Thyroid gland (tissue), 4 donors: ENCODE data around the gene SEMA3D. TPM values are rescaled to one million over a fixed set of nuclear protein-coding genes. Genes with fewer than 3 reads are reported as not detected.

Source experiments
- DNase-seq, 2 donors: peaks; one replicate each; pipeline ENCODE4 v3.0.0-alpha.2; 2019
- H3K27ac ChIP-seq, 3 donors: fragments of 200-600 bp; sonication (generic); 1 replicate in 2 of 3; 2 replicates in 1 of 3; pipeline ENCODE4 v1.5.1; 2016 to 2019; ENCODE audit warnings: mild to moderate bottlenecking in 1 of 3, moderate library complexity in 1 of 3
- H3K27me3 ChIP-seq: fragments of 200-600 bp; sonication (generic); one replicate; pipeline ENCODE4 v1.5.1; 2019
- H3K36me3 ChIP-seq, 2 donors: fragments of 200-600 bp; sonication (generic); one replicate each; pipeline ENCODE4 v1.5.1; 2016 to 2019
- H3K4me1 ChIP-seq, 2 donors: fragments of 200-600 bp; sonication (generic); one replicate each; pipeline ENCODE4 v1.5.1; 2017 to 2019
- H3K4me3 ChIP-seq, 3 donors: fragments of 200-600 bp; sonication (generic); replicated peaks in 1 of 3; 1 replicate in 2 of 3; 2 replicates in 1 of 3; pipeline ENCODE4 v1.5.1; 2016; ENCODE audit warnings: mild to moderate bottlenecking in 1 of 3
- H3K9me3 ChIP-seq: fragments of 200-600 bp; sonication (generic); one replicate; pipeline ENCODE4 v1.5.1; 2017
- CTCF ChIP-seq, 6 experiments: fragments of 200-600 bp in 3 of 6; fragments of 450-650 bp in 3 of 6; sonication (generic) in 3 of 6; IDR thresholded peaks; one replicate each; pipeline ENCODE4 v1.5.1; 2016 to 2019; ENCODE audit warnings: antibody characterized with exemption in 6 of 6, mild to moderate bottlenecking in 2 of 6, inconsistent platforms in 1 of 6, moderate library complexity in 1 of 6
- POLR2A ChIP-seq, 2 donors: fragments of 450-650 bp; IDR thresholded peaks; one replicate each; pipeline ENCODE4 v1.6.1; 2017; ENCODE audit warnings: antibody characterized with exemption in 2 of 2, mild to moderate bottlenecking in 2 of 2, moderate library complexity in 1 of 2
- WGBS, 2 donors: methylation state at CpG; one replicate each; pipeline ENCODE4 v1.1.5; 2017; 5-methylcytosine and 5-hydroxymethylcytosine counted together
- intact Hi-C: fragments of 100-400 bp; cut with DNase I; formaldehyde crosslinking; loops from one replicate; pipeline ENCODE4 v1.15.1; 2023
- total RNA-seq, 4 donors: library from RNA; depleted of rRNA; stranded (reverse); fragments of >200 nt; gene quantifications; one replicate each; pipeline ENCODE4 v1.2.3, GENCODE V29; 2016

SEMA3D gene
- total RNA-seq, 4 donors from 2014 or later = 65.8 to 131 (median 91.8) TPM

- Histone ChIP-seq H3K36me3 (no peaks in the 10 kb centered on the region), H3K4me3 (no peak overlapping the region), H3K27ac (no peak overlapping the region), H3K9me3 (no peaks in the 10 kb centered on the region), H3K4me1 (no peaks in the 10 kb centered on the region), H3K27me3 (no peaks in the 10 kb centered on the region)
- intact Hi-C loops = no loop called here
- DNase-seq = no peak
- no peak for TF ChIP-seq POLR2A (IDR thresholded peaks at IDR 0.05)
- TF ChIP-seq CTCF (IDR thresholded peaks at IDR 0.05) = no peak
- 73 to 76% methylated on average over 5 of the region's 5 CpGs for WGBS, 2 donors
Observed at GRCh38 chr7:84953234-84953633, 233.6 kb downstream of the SEMA3D start.

GRCh38 chr7:84950836-84951235 lies 236.0 kb downstream of the SEMA3D start:
- H3K4me1 ChIP-seq = no peaks in the 10 kb centered on the region
- H3K27ac ChIP-seq = no peak overlapping the region
- H3K4me3 ChIP-seq = no peak overlapping the region
- H3K27me3 ChIP-seq = no peaks in the 10 kb centered on the region
- intact Hi-C loops = no loop called here
- H3K9me3 ChIP-seq = no peaks in the 10 kb centered on the region
- no peaks in the 10 kb centered on the region for H3K36me3 ChIP-seq
- no peak for DNase-seq
- no peak for TF ChIP-seq CTCF (IDR thresholded peaks at IDR 0.05)
- no peak for TF ChIP-seq POLR2A (IDR thresholded peaks at IDR 0.05)

GRCh38 chr7:84949501-84949900 lies 237.4 kb downstream of the SEMA3D start:
- no peaks in the 10 kb centered on the region for H3K9me3 ChIP-seq
- no peaks in the 10 kb centered on the region for H3K4me1 ChIP-seq
- no peaks in the 10 kb centered on the region for H3K27me3 ChIP-seq
- H3K27ac ChIP-seq = no peak overlapping the region
- intact Hi-C loops = no loop called here
- 85 to 90% methylated on average over 2 of the region's 2 CpGs for WGBS, 2 donors
- TF ChIP-seq CTCF (IDR thresholded peaks at IDR 0.05) (no peak), POLR2A (IDR thresholded peaks at IDR 0.05) (no peak)
- H3K4me3 ChIP-seq = no peak overlapping the region
- no peak for DNase-seq
- no peaks in the 10 kb centered on the region for H3K36me3 ChIP-seq

- no peaks in the 10 kb centered on the region for H3K36me3 ChIP-seq
- TF ChIP-seq CTCF (IDR thresholded peaks at IDR 0.05) (no peak), POLR2A (IDR thresholded peaks at IDR 0.05) (no peak)
- H3K4me1 ChIP-seq = no peaks in the 10 kb centered on the region
- H3K27ac ChIP-seq = no peak overlapping the region
- no peak overlapping the region for H3K4me3 ChIP-seq
- intact Hi-C loops = no loop called here
- DNase-seq = no peak
- WGBS, 2 donors = 74 to 76% methylated on average over 1 of the region's 1 CpG
- no peaks in the 10 kb centered on the region for H3K27me3 ChIP-seq
- H3K9me3 ChIP-seq = no peaks in the 10 kb centered on the region
Observed at GRCh38 chr7:84949067-84949466, 237.8 kb downstream of the SEMA3D start.

- no peaks in the 10 kb centered on the region for H3K4me1 ChIP-seq
Observed at GRCh38 chr7:84948634-84949033, 238.2 kb downstream of the SEMA3D start.

More at GRCh38 chr7:84948634-84949033, 238.2 kb downstream of the SEMA3D start:
- intact Hi-C loops = no loop called here
- WGBS, 2 donors = 78 to 89% methylated on average over 2 of the region's 2 CpGs
- DNase-seq = no peak
- Histone ChIP-seq H3K4me3 (no peak overlapping the region), H3K36me3 (no peaks in the 10 kb centered on the region), H3K27me3 (no peaks in the 10 kb centered on the region), H3K27ac (no peak overlapping the region), H3K9me3 (no peaks in the 10 kb centered on the region)
- TF ChIP-seq POLR2A (IDR thresholded peaks at IDR 0.05) = no peak
- no peak for TF ChIP-seq CTCF (IDR thresholded peaks at IDR 0.05)
